ENCODE results near the gene PRR14L. TPM values are rescaled to one million over a fixed set of nuclear protein-coding genes. Genes with fewer than 3 reads are reported as not detected.
"Not testable (repeated sequence)": the region's sequence is repeated elsewhere in the genome, so short reads cannot be mapped to it uniquely, and the experiment has no call there.

Gene PRR14L
- total RNA-seq, 2 donors from 2014 or later: 45.5 to 46.8 TPM

GRCh38 chr22:31660860-31661341, 89.0 kb downstream of the PRR14L start:
- H3K4me3 Mint-ChIP-seq: peak overlapping the region; percentile 94 to 95
- DNase-seq (peak; percentile 70 to 74), ATAC-seq (replicated peaks in 1 of 2) (peak; percentile 73)
- not testable (repeated sequence) for H3K9me3 Mint-ChIP-seq; H3K27me3 Mint-ChIP-seq (ENCODE audit: low read depth); H3K36me3 Mint-ChIP-seq (ENCODE audit: insufficient read depth in 2 of 2)
- peaks cover 48% of the 10 kb centered on the region for H3K4me1 Mint-ChIP-seq (ENCODE audit: low read depth)
- H3K27ac Mint-ChIP-seq: peak overlapping the region; percentile 95

- Mint-ChIP-seq H3K4me1 (ENCODE audit: low read depth) (peaks cover 45% of the 10 kb centered on the region), H3K27ac (no peak overlapping the region), H3K27me3 (ENCODE audit: low read depth) (no peaks in the 10 kb centered on the region), H3K4me3 (no peak overlapping the region), H3K36me3 (ENCODE audit: insufficient read depth in 2 of 2) (peaks cover 1 to 5% of the 10 kb centered on the region in 2 donors), H3K9me3 (no peaks in the 10 kb centered on the region)
- ATAC-seq (replicated peaks in 1 of 2): no peak
- DNase-seq: no peak
These were observed 90.7 kb downstream of the PRR14L start for GRCh38 chr22:31659246-31659645.

GRCh38 chr22:31654408-31654807, 95.5 kb downstream of the PRR14L start:
- Mint-ChIP-seq H3K4me3 (no peak overlapping the region), H3K27ac (no peak overlapping the region), H3K36me3 (ENCODE audit: insufficient read depth in 2 of 2) (no peaks in the 10 kb centered on the region), H3K4me1 (ENCODE audit: low read depth) (peaks cover 55% of the 10 kb centered on the region), H3K27me3 (ENCODE audit: low read depth) (no peaks in the 10 kb centered on the region), H3K9me3 (no peaks in the 10 kb centered on the region)
- ATAC-seq (replicated peaks in 1 of 2) (no peak), DNase-seq (no peak)

- Mint-ChIP-seq H3K27me3 (ENCODE audit: low read depth) (no peaks in the 10 kb centered on the region), H3K4me1 (ENCODE audit: low read depth) (peaks cover 50% of the 10 kb centered on the region), H3K9me3 (no peaks in the 10 kb centered on the region), H3K27ac (no peak overlapping the region), H3K4me3 (no peak overlapping the region), H3K36me3 (ENCODE audit: insufficient read depth in 2 of 2) (peaks cover 0 to 1% of the 10 kb centered on the region in 2 donors)
- DNase-seq (no peak), ATAC-seq (replicated peaks in 1 of 2) (no peak)
These were observed 96.0 kb downstream of the PRR14L start for GRCh38 chr22:31653944-31654343.

GRCh38 chr22:31652911-31653684, 96.8 kb downstream of the PRR14L start:
- H3K4me3 Mint-ChIP-seq: no peak overlapping the region
- no peak for ATAC-seq (replicated peaks in 1 of 2)
- peaks cover 0 to 5% of the 10 kb centered on the region in 2 donors for H3K36me3 Mint-ChIP-seq (ENCODE audit: insufficient read depth in 2 of 2)
- no peak overlapping the region for H3K27ac Mint-ChIP-seq
- peaks cover 44% of the 10 kb centered on the region for H3K4me1 Mint-ChIP-seq (ENCODE audit: low read depth)
- no peaks in the 10 kb centered on the region for H3K27me3 Mint-ChIP-seq (ENCODE audit: low read depth)
- no peaks in the 10 kb centered on the region for H3K9me3 Mint-ChIP-seq
- no peak for DNase-seq

- ATAC-seq (replicated peaks in 1 of 2): no peak
- Mint-ChIP-seq H3K4me3 (no peak overlapping the region), H3K4me1 (ENCODE audit: low read depth) (peaks cover 47% of the 10 kb centered on the region), H3K27ac (peak overlapping the region; percentile 26), H3K36me3 (ENCODE audit: insufficient read depth in 2 of 2) (peaks cover 0 to 5% of the 10 kb centered on the region in 2 donors), H3K27me3 (ENCODE audit: low read depth) (no peaks in the 10 kb centered on the region), H3K9me3 (no peaks in the 10 kb centered on the region)
- no peak for DNase-seq
These were observed 97.8 kb downstream of the PRR14L start for GRCh38 chr22:31652088-31652487.

GRCh38 chr22:31651664-31652063, 98.3 kb downstream of the PRR14L start:
- Mint-ChIP-seq H3K27ac (peak overlapping the region; percentile 55), H3K36me3 (ENCODE audit: insufficient read depth in 2 of 2) (peaks cover 0 to 8% of the 10 kb centered on the region in 2 donors), H3K4me3 (peak overlapping the region in 1 of 2 donors; percentile 31), H3K9me3 (no peaks in the 10 kb centered on the region), H3K27me3 (ENCODE audit: low read depth) (no peaks in the 10 kb centered on the region), H3K4me1 (ENCODE audit: low read depth) (peaks cover 51% of the 10 kb centered on the region)
- ATAC-seq (replicated peaks in 1 of 2) (peak in 1 of 2 donors; percentile 22), DNase-seq (no peak)

- no peak overlapping the region for H3K4me3 Mint-ChIP-seq
- H3K27ac Mint-ChIP-seq: no peak overlapping the region
- no peaks in the 10 kb centered on the region for H3K9me3 Mint-ChIP-seq
- DNase-seq (no peak), ATAC-seq (replicated peaks in 1 of 2) (no peak)
- peaks cover 60% of the 10 kb centered on the region for H3K4me1 Mint-ChIP-seq (ENCODE audit: low read depth)
- H3K27me3 Mint-ChIP-seq (ENCODE audit: low read depth): no peaks in the 10 kb centered on the region
- peaks cover 0 to 8% of the 10 kb centered on the region in 2 donors for H3K36me3 Mint-ChIP-seq (ENCODE audit: insufficient read depth in 2 of 2)
These were observed 99.5 kb downstream of the PRR14L start for GRCh38 chr22:31650391-31650790.

GRCh38 chr22:31647523-31648320, 102.2 kb downstream of the PRR14L start:
- Mint-ChIP-seq H3K27me3 (ENCODE audit: low read depth) (no peaks in the 10 kb centered on the region), H3K4me1 (ENCODE audit: low read depth) (peaks cover 52% of the 10 kb centered on the region)

GRCh38 chr22:31647066-31647465, 102.9 kb downstream of the PRR14L start:
- DNase-seq (no peak), ATAC-seq (replicated peaks in 1 of 2) (no peak)
- H3K27me3 Mint-ChIP-seq (ENCODE audit: low read depth): no peaks in the 10 kb centered on the region
- H3K27ac Mint-ChIP-seq: peak overlapping the region; percentile 96
- peaks cover 0 to 8% of the 10 kb centered on the region in 2 donors for H3K36me3 Mint-ChIP-seq (ENCODE audit: insufficient read depth in 2 of 2)
- no peaks in the 10 kb centered on the region for H3K9me3 Mint-ChIP-seq
- peaks cover 49% of the 10 kb centered on the region for H3K4me1 Mint-ChIP-seq (ENCODE audit: low read depth)
- H3K4me3 Mint-ChIP-seq: peak overlapping the region in 1 of 2 donors; percentile 64

More at GRCh38 chr22:31647523-31648320, 102.2 kb downstream of the PRR14L start:
- Mint-ChIP-seq H3K4me3 (no peak overlapping the region), H3K27ac (peak overlapping the region; percentile 96), H3K9me3 (no peaks in the 10 kb centered on the region), H3K36me3 (ENCODE audit: insufficient read depth in 2 of 2) (peaks cover 0 to 8% of the 10 kb centered on the region in 2 donors)
- no peak for ATAC-seq (replicated peaks in 1 of 2)
- DNase-seq: no peak

- peak; percentile 47 to 51 for DNase-seq
- peaks cover 0 to 8% of the 10 kb centered on the region in 2 donors for H3K36me3 Mint-ChIP-seq (ENCODE audit: insufficient read depth in 2 of 2)
- peak; percentile 82 to 86 for ATAC-seq (replicated peaks in 1 of 2)
These were observed 103.5 kb downstream of the PRR14L start for GRCh38 chr22:31646186-31647019.

GRCh38 chr22:31639436-31640039, 110.4 kb downstream of the PRR14L start:
- Mint-ChIP-seq H3K36me3 (ENCODE audit: insufficient read depth in 2 of 2) (no peaks in the 10 kb centered on the region), H3K9me3 (no peaks in the 10 kb centered on the region), H3K4me1 (ENCODE audit: low read depth) (peaks cover 62% of the 10 kb centered on the region), H3K27me3 (ENCODE audit: low read depth) (no peaks in the 10 kb centered on the region), H3K27ac (peak overlapping the region; percentile 68), H3K4me3 (peak overlapping the region; percentile 27 to 39)
- ATAC-seq (replicated peaks in 1 of 2) (peak; percentile 57 to 59), DNase-seq (peak in 1 of 2 donors; percentile 29)

More at GRCh38 chr22:31646186-31647019, 103.5 kb downstream of the PRR14L start:
- Mint-ChIP-seq H3K4me1 (ENCODE audit: low read depth) (peaks cover 45% of the 10 kb centered on the region), H3K27me3 (ENCODE audit: low read depth) (no peaks in the 10 kb centered on the region), H3K9me3 (no peaks in the 10 kb centered on the region), H3K27ac (peak overlapping the region; percentile 96), H3K4me3 (peak overlapping the region; percentile 31 to 64)

Data from activated T-cell treated with anti-CD3 and anti-CD28 coated beads, Interleukin-2, amount 50 U/mL, for 72 hours (primary cell).